B cell (primary cell): ENCODE data around the gene AGFG2. TPM values are rescaled to one million over a fixed set of nuclear protein-coding genes. Genes with fewer than 3 reads are reported as not detected.

Experiments used
- ATAC-seq: fragments of 200-7000 bp; cut with Tn5 transposase; one replicate; pipeline ENCODE4 v1.10.0; 2021; ENCODE audit warnings: low read depth, mild to moderate bottlenecking, moderate number of reproducible peaks, moderate library complexity
- CTCF ChIA-PET: fragments of 350-600 bp; sonication (Branson Sonifier 250); formaldehyde crosslinking; loops from one replicate; lab custom pipeline; 2021; ENCODE audit warnings: antibody characterized with exemption, inconsistent platforms; lab: Charles Lee
- POLR2A ChIA-PET: fragments of 350-600 bp; sonication (Branson Sonifier 250); formaldehyde crosslinking; loops from one replicate; lab custom pipeline; 2021; ENCODE audit warnings: antibody characterized with exemption; lab: Charles Lee
- DNase-seq: peaks from one replicate; pipeline ENCODE4 v3.0.0; 2013
- H2AFZ ChIP-seq: 2 replicates; pipeline ENCODE4 v1.6.1; 2012; ENCODE audit warnings: mild to moderate bottlenecking, low read depth, low read length; ENCODE audit not compliant: insufficient read depth, poor library complexity, severe bottlenecking
- H3K27ac ChIP-seq, 2 donors: 1 replicate in 1 of 2; 2 replicates in 1 of 2; pipeline ENCODE4 v1.5.1; 2012 to 2013; ENCODE audit warnings: low read length in 2 of 2, mild to moderate bottlenecking in 2 of 2, moderate library complexity in 1 of 2
- H3K27me3 ChIP-seq, 4 experiments: fragments of 200-600 bp in 1 of 4; sonication (generic) in 1 of 4; replicated peaks in 1 of 4; 1 replicate in 2 of 4; 2 replicates in 2 of 4; pipeline versions ENCODE4 v1.6.1 to v1.7.0; 2013 to 2016; ENCODE audit warnings: low read length in 3 of 4, mild to moderate bottlenecking in 2 of 4, mixed read lengths in 1 of 4, moderate library complexity in 1 of 4; ENCODE audit not compliant: insufficient read depth in 4 of 4, control insufficient read depth in 3 of 4; ENCODE audit errors: control extremely low read depth in 1 of 4
- H3K36me3 ChIP-seq, 2 experiments: replicated peaks in 1 of 2; 1 replicate in 1 of 2; 2 replicates in 1 of 2; pipeline versions ENCODE4 v1.6.1 to v1.7.1; 2013; ENCODE audit warnings: low read length in 1 of 2; ENCODE audit not compliant: insufficient read depth in 2 of 2, control insufficient read depth in 1 of 2; ENCODE audit errors: control extremely low read depth in 1 of 2, extremely low read depth in 1 of 2
- H3K4me1 ChIP-seq, 2 donors: fragments of 200-600 bp in 1 of 2; sonication (generic) in 1 of 2; 1 replicate in 1 of 2; 2 replicates in 1 of 2; pipeline versions ENCODE4 v1.5.1 to v1.6.1; 2013 to 2017; ENCODE audit warnings: low read length in 2 of 2; ENCODE audit not compliant: control insufficient read depth in 2 of 2, insufficient read depth in 2 of 2
- H3K4me2 ChIP-seq: replicated peaks from 2 replicates; pipeline ENCODE3; 2012; ENCODE audit warnings: mild to moderate bottlenecking, low read depth, low read length; ENCODE audit not compliant: poor library complexity, severe bottlenecking
- H3K4me3 ChIP-seq, 5 experiments: fragments of 200-600 bp in 1 of 5; sonication (generic) in 1 of 5; 1 replicate in 3 of 5; 2 replicates in 2 of 5; pipeline versions ENCODE4 v1.5.1 to v1.7.0; 2011 to 2016; ENCODE audit warnings: low read length in 4 of 5, mild to moderate bottlenecking in 4 of 5, low read depth in 2 of 5, control low read depth in 1 of 5, moderate library complexity in 1 of 5; ENCODE audit not compliant: insufficient read depth in 1 of 5; ENCODE audit errors: control extremely low read depth in 1 of 5, extremely low read depth in 1 of 5
- H3K79me2 ChIP-seq: fragments of 200-600 bp; sonication (generic); one replicate; pipeline ENCODE4 v1.6.0; 2016; ENCODE audit warnings: low read length; ENCODE audit not compliant: control insufficient read depth, insufficient read depth
- H3K9ac ChIP-seq: fragments of 200-600 bp; sonication (generic); 2 replicates; pipeline ENCODE4 v1.6.1; 2017; ENCODE audit warnings: mild to moderate bottlenecking, low read length, moderate library complexity
- H3K9me3 ChIP-seq, 3 donors: one replicate each; pipeline versions ENCODE4 v1.6.1 to v1.7.1; 2013; ENCODE audit warnings: low read length in 2 of 3; ENCODE audit not compliant: control insufficient read depth in 2 of 3, insufficient read depth in 1 of 3; ENCODE audit errors: control extremely low read depth in 1 of 3
- H4K20me1 ChIP-seq: 2 replicates; pipeline ENCODE4 v1.6.0; 2012; ENCODE audit warnings: mild to moderate bottlenecking, low read length; ENCODE audit not compliant: insufficient read depth, control insufficient read depth, poor library complexity, severe bottlenecking
- H3K27ac Mint-ChIP-seq: one replicate; pipeline ENCODE4 v1.8.0; 2021; ENCODE audit warnings: mixed read lengths
- H3K27me3 Mint-ChIP-seq: one replicate; pipeline ENCODE4 v1.8.0; 2021; ENCODE audit warnings: mixed read lengths
- H3K4me1 Mint-ChIP-seq: one replicate; pipeline ENCODE4 v1.8.0; 2021; ENCODE audit warnings: mixed read lengths
- H3K4me3 Mint-ChIP-seq: one replicate; pipeline ENCODE4 v1.8.0; 2021; ENCODE audit warnings: mixed read lengths
- H3K9me3 Mint-ChIP-seq: one replicate; pipeline ENCODE4 v1.8.0; 2022; ENCODE audit warnings: mixed read lengths; ENCODE audit not compliant: insufficient read depth
- WGBS: methylation state at CpG from one replicate; pipeline ENCODE4 v1.1.5; 2013; ENCODE audit warnings: missing lambda C conversion rate; ENCODE audit not compliant: insufficient coverage; 5-methylcytosine and 5-hydroxymethylcytosine counted together
- intact Hi-C: fragments of 100-400 bp; cut with micrococcal nuclease; formaldehyde crosslinking; loops from one replicate; pipeline ENCODE4 v1.10.0; 2022
- polyA plus RNA-seq: library from polyadenylated mRNA; depleted of rRNA; stranded (reverse); fragments of >200 nt; gene quantifications from 2 replicates; pipeline ENCODE4 v1.2.3, GENCODE V29; 2012
- total RNA-seq, 2 donors: library from RNA; stranded (reverse); fragments of 120-200 nt in 1 of 2; gene quantifications; 1 replicate in 1 of 2; 2 replicates in 1 of 2; pipeline versions ENCODE4 v1.2.3 to v1.2.4, GENCODE V29; 2013 to 2022
- TF ChIP-seq, protein P1 (sequence below): fragments of 200-600 bp; IDR thresholded peaks from one replicate; pipeline ENCODE4 v1.8.0; 2022; ENCODE audit warnings: antibody characterized with exemption, mild to moderate bottlenecking

The AGFG2 gene
- total and polyA plus RNA-seq, 2 donors (not counting 1 experiment from before 2014, with no cell fraction given) = 11.0 TPM

DNA sequence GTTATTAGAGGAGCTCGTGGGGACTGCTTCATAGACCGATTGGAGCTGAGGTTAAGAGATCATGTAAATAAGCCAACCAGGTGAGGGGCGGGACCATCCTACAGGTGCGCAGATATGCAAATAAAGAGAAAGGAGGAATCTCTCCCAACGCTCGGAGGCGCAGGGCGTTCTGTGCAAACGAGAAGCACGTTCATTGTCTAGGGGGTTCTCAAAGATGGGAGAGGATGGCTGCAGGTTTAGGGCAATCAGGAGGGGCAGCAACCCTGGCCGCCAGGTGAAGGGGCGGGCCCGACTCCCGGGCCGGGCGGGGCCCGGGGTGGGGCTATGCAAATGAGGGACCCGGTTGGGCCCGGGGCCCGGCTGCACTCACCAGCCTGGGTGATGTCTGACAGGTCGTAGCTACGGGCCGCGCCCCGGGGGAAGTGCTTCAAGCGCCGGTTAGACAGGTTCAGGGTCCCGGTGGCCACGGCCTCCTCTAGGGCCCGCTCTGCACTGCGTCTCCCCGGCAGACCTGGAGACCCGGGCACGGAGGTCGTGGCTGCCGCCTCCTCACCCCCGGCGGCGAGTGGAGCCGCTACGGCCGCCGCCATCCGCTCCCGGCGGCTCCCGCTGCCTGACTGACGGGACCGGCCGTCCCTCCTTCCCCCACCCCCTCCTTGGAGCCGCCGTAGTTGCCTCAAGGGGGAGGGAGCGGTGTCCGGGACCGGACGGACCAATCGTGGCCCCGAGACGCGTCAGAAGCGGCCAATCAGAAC, 46.7 kb downstream of the AGFG2 start, which contains the start of gene LRCH4:
Gene LRCH4, minus strand, starts transcription at position 619 of the 755 bp plus-strand sequence. Its CDS starts 29 bp downstream, at position 590.
- peaks cover 0 to 8% (median 3%) of the 10 kb centered on the region in 4 experiments for H3K27me3 ChIP-seq
- H3K9me3 Mint-ChIP-seq = no peaks in the 10 kb centered on the region
- H2AFZ ChIP-seq = peak within 1 kb of the TSS; percentile 96
- H3K4me3 ChIP-seq = peak within 1 kb of the TSS; percentile 82 to 93 (median 85)
- peaks cover 39% of the 10 kb centered on the region for H4K20me1 ChIP-seq
- peaks cover 7% of the 10 kb centered on the region for H3K27me3 Mint-ChIP-seq
- no peak for DNase-seq
- H3K27ac ChIP-seq = peak within 1 kb of the TSS; percentile 94 to 97
- TF ChIP-seq, protein P1, sequence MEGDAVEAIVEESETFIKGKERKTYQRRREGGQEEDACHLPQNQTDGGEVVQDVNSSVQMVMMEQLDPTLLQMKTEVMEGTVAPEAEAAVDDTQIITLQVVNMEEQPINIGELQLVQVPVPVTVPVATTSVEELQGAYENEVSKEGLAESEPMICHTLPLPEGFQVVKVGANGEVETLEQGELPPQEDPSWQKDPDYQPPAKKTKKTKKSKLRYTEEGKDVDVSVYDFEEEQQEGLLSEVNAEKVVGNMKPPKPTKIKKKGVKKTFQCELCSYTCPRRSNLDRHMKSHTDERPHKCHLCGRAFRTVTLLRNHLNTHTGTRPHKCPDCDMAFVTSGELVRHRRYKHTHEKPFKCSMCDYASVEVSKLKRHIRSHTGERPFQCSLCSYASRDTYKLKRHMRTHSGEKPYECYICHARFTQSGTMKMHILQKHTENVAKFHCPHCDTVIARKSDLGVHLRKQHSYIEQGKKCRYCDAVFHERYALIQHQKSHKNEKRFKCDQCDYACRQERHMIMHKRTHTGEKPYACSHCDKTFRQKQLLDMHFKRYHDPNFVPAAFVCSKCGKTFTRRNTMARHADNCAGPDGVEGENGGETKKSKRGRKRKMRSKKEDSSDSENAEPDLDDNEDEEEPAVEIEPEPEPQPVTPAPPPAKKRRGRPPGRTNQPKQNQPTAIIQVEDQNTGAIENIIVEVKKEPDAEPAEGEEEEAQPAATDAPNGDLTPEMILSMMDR = no peak
- peak; percentile 13 for ATAC-seq
- H3K27ac Mint-ChIP-seq = peak within 1 kb of the TSS; percentile 99
- intact Hi-C loops = loop anchor here (1.0 to 5.0 kb wide), 10 partner anchors 19 to 503 kb away; partner anchors contain the start of genes AGFG2, GNB2, MEPCE and MOSPD3
- peaks cover 0 to 24% of the 10 kb centered on the region in 2 experiments for H3K36me3 ChIP-seq
- peak within 1 kb of the TSS; percentile 98 for H3K4me2 ChIP-seq
- H3K4me3 Mint-ChIP-seq = peak within 1 kb of the TSS; percentile 98
- peaks cover 42% of the 10 kb centered on the region for H3K79me2 ChIP-seq
- peak within 1 kb of the TSS; percentile 82 for H3K9ac ChIP-seq
- CTCF ChIA-PET = interaction anchor here (0.7 to 11.1 kb wide), 24 partner anchors 13 to 453 kb away, joined by 3 to 226 read pairs (median 4); partner anchors contain the start of genes AGFG2, MOSPD3, PCOLCE and POP7
- POLR2A ChIA-PET = interaction anchor here (0.5 to 3.1 kb wide), 32 partner anchors 11 to 517 kb away, joined by 3 to 26 read pairs (median 4); partner anchors contain the start of genes AGFG2, GIGYF1, GNB2 and GPC2
- H3K4me1 Mint-ChIP-seq = peaks cover 46% of the 10 kb centered on the region
- WGBS = under 1% methylated on average over 58 of the region's 61 CpGs
- peaks cover 27 to 38% of the 10 kb centered on the region in 2 donors for H3K4me1 ChIP-seq
- H3K9me3 ChIP-seq = no peaks in the 10 kb centered on the region
